Esophagus muscularis mucosa (tissue), 4 donors: ENCODE results near the gene ARNT2.

Experiments used
- EP300 ChIP-seq: sonication (generic); formaldehyde crosslinking; IDR thresholded peaks from one replicate; pipeline ENCODE4 v1.6.1; 2017; ENCODE audit warnings: antibody characterized with exemption
- POLR2A ChIP-seq: fragments of 450-650 bp; IDR thresholded peaks from one replicate; pipeline ENCODE4 v1.6.1; 2017; ENCODE audit warnings: antibody characterized with exemption, moderate library complexity, mild to moderate bottlenecking, low read depth
- POLR2AphosphoS5 ChIP-seq, 2 donors: sonication (generic); formaldehyde crosslinking; IDR thresholded peaks; one replicate each; pipeline ENCODE4 v1.6.1; 2017; ENCODE audit warnings: antibody characterized with exemption in 2 of 2
- TF ChIP-seq, protein P1 (sequence below), 3 experiments: fragments of 200-600 bp in 2 of 3; fragments of 450-650 bp in 1 of 3; sonication (generic) in 2 of 3; IDR thresholded peaks; one replicate each; pipeline ENCODE4 v1.5.1; 2017 to 2019; ENCODE audit warnings: antibody characterized with exemption in 3 of 3, mild to moderate bottlenecking in 2 of 3, moderate library complexity in 1 of 3

DNA sequence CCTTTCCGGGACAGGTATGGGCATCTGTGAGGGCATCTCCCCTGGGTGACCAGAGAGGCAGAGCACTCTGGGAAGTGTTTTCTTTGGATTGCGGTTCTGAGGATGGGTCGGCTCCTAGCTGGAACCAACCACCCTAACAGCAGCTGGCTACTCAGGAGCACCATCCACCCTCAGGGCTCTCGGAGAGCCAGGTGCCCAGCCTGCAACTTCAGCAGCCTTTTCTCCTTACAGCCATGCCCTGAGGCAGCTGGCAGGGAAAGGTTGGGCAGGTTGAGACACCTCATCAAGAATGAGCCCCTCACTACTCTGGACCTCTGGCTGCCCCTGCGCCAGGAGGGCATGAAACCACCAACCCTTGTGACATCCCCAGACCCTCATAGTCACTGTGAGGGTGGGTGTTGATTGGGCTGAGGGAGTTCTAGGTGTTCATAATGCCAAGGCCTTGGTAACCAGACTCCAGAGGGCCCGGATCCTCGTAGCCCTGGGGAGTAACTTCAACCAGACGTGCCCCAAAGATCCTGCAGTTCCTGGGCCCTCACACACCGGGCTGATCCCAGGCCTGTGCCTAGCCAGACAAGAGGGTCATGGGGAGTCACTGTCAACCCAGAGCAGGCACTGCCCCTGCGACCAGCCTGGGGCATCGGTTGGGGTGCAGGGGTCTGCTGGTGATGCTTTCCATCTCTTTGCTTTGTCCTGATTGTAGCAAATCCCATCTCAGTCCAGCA lies 176.5 kb downstream of the ARNT2 start:
- TF ChIP-seq, protein P1, sequence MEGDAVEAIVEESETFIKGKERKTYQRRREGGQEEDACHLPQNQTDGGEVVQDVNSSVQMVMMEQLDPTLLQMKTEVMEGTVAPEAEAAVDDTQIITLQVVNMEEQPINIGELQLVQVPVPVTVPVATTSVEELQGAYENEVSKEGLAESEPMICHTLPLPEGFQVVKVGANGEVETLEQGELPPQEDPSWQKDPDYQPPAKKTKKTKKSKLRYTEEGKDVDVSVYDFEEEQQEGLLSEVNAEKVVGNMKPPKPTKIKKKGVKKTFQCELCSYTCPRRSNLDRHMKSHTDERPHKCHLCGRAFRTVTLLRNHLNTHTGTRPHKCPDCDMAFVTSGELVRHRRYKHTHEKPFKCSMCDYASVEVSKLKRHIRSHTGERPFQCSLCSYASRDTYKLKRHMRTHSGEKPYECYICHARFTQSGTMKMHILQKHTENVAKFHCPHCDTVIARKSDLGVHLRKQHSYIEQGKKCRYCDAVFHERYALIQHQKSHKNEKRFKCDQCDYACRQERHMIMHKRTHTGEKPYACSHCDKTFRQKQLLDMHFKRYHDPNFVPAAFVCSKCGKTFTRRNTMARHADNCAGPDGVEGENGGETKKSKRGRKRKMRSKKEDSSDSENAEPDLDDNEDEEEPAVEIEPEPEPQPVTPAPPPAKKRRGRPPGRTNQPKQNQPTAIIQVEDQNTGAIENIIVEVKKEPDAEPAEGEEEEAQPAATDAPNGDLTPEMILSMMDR (IDR thresholded peaks at IDR 0.05) = no peak
- TF ChIP-seq POLR2A (no peak), POLR2AphosphoS5 (IDR thresholded peaks at IDR 0.05) (no peak), EP300 (no peak)
